GM12878 (cell line): ENCODE measurements around the gene OPTC. TPM values are rescaled to one million over a fixed set of nuclear protein-coding genes. Genes with fewer than 3 reads are reported as not detected.

Experiments
- ATAC-seq: fragments of 200-7000 bp; cut with Tn5 transposase; 3 replicates; pipeline ENCODE4 v1.9.1; 2020; ENCODE audit warnings: mild to moderate bottlenecking, moderate library complexity
- BruUV-seq: library from RNA; stranded (reverse); fragments of 400-500 nt; replicated peaks from 2 replicates; lab custom pipeline; 2021; lab: Mats Ljungman, UMichigan
- CTCF ChIA-PET: fragments of 300-600 bp; sonication (Branson Sonifier 250); formaldehyde crosslinking; extraction: SDS; loops from one replicate; lab custom pipeline; 2021; ENCODE audit warnings: inconsistent platforms; lab: Yijun Ruan, JAX
- POLR2A ChIA-PET: fragments of 350-600 bp; formaldehyde crosslinking; extraction: SDS; loops from one replicate; lab custom pipeline; 2021; ENCODE audit warnings: inconsistent platforms; lab: Charles Lee
- RAD21 ChIA-PET: fragments of 300-600 bp; sonication (Branson Sonifier 250); formaldehyde crosslinking; loops from one replicate; lab custom pipeline; 2023; ENCODE audit warnings: antibody characterized with exemption; ENCODE audit not compliant: unreplicated experiment; lab: Charles Lee
- SMC1A ChIA-PET: fragments of 300-600 bp; sonication (Branson Sonifier 250); formaldehyde crosslinking; loops from one replicate; lab custom pipeline; 2023; ENCODE audit not compliant: unreplicated experiment, uncharacterized antibody; lab: Charles Lee
- DNase-seq: peaks from one replicate; pipeline ENCODE4 v3.0.0-alpha.2; 2011; ENCODE audit warnings: low read depth, low spot score
- FAIRE-seq: peaks from 3 replicates; lab custom pipeline; 2011; peaks lifted over from hg19 to GRCh38; lab: Jason Lieb, UNC
- H2AFZ ChIP-seq: 2 replicates; pipeline ENCODE4 v1.6.0; 2011; ENCODE audit warnings: low read depth, low read length, control low read depth; ENCODE audit not compliant: control insufficient read depth
- H3K27ac ChIP-seq: 2 replicates; pipeline ENCODE4 v1.5.1; 2011; ENCODE audit warnings: control low read depth; ENCODE audit not compliant: control insufficient read depth, insufficient read depth
- H3K27me3 ChIP-seq, 2 experiments: replicated peaks in 1 of 2; 2 replicates each; pipeline versions ENCODE4 v1.6.0 to v1.6.1; 2011; ENCODE audit warnings: low read length in 1 of 2; ENCODE audit not compliant: control insufficient read depth in 2 of 2, insufficient read depth in 2 of 2
- H3K36me3 ChIP-seq, 2 experiments: 2 replicates each; pipeline ENCODE4 v1.5.1; 2011; ENCODE audit warnings: low read length in 1 of 2; ENCODE audit not compliant: control insufficient read depth in 2 of 2, insufficient read depth in 2 of 2
- H3K4me1 ChIP-seq: 2 replicates; pipeline ENCODE4 v1.6.1; 2011; ENCODE audit warnings: mild to moderate bottlenecking, low read length, moderate library complexity, mixed read lengths; ENCODE audit not compliant: control insufficient read depth, insufficient read depth
- H3K4me2 ChIP-seq: 2 replicates; pipeline ENCODE4 v1.6.0; 2011; ENCODE audit warnings: control low read depth; ENCODE audit not compliant: control insufficient read depth, insufficient read depth
- H3K4me3 ChIP-seq: fragments of 200-600 bp; sonication (generic); 2 replicates; pipeline ENCODE4 v1.5.1; 2016
- H3K79me2 ChIP-seq: 2 replicates; pipeline ENCODE4 v1.6.0; 2011; ENCODE audit warnings: low read length; ENCODE audit not compliant: control insufficient read depth, insufficient read depth
- H3K9ac ChIP-seq: 2 replicates; pipeline ENCODE4 v1.8.0; 2011; ENCODE audit warnings: low read length, control low read depth, mixed read lengths; ENCODE audit not compliant: control insufficient read depth, insufficient read depth
- H3K9me3 ChIP-seq: replicated peaks from 3 replicates; pipeline ENCODE4 v1.5.1; 2011; ENCODE audit warnings: mild to moderate bottlenecking, low read length; ENCODE audit not compliant: control insufficient read depth, insufficient read depth
- H4K20me1 ChIP-seq: 2 replicates; pipeline ENCODE4 v1.6.0; 2011; ENCODE audit not compliant: control insufficient read depth, insufficient read depth
- MEF2B ChIP-seq: fragments of 450-650 bp; IDR thresholded peaks from 2 replicates; pipeline ENCODE4 v1.6.1; 2018; ENCODE audit warnings: mild to moderate bottlenecking, moderate library complexity; ENCODE audit not compliant: partially characterized antibody, poor library complexity, severe bottlenecking
- NFYA ChIP-seq: IDR thresholded peaks from 2 replicates; pipeline ENCODE4 v1.6.1; 2011; ENCODE audit warnings: low read depth, mild to moderate bottlenecking, low read length, improper control_type of control experiment, borderline replicate concordance
- NR2C1 ChIP-seq: fragments of 450-650 bp; IDR thresholded peaks from 2 replicates; pipeline ENCODE4 v1.6.1; 2017; ENCODE audit warnings: antibody characterized with exemption, mild to moderate bottlenecking, moderate library complexity
- TARDBP ChIP-seq: IDR thresholded peaks from 2 replicates; pipeline ENCODE4 v1.6.1; 2016; ENCODE audit warnings: borderline replicate concordance
- TCF12 ChIP-seq: IDR thresholded peaks from 2 replicates; pipeline ENCODE4 v1.6.1; 2011; ENCODE audit warnings: low read depth, mild to moderate bottlenecking, low read length
- ZZZ3 ChIP-seq: IDR thresholded peaks from 2 replicates; pipeline ENCODE4 v1.6.1; 2011; ENCODE audit warnings: low read depth; ENCODE audit not compliant: control insufficient read depth, insufficient read length
- WGBS: methylation state at CpG from one replicate; pipeline ENCODE4 v1.1.6; 2016; ENCODE audit warnings: low lambda C conversion rate; ENCODE audit not compliant: insufficient replicate concordance, insufficient coverage; ENCODE audit errors: missing lambda C conversion rate; 5-methylcytosine and 5-hydroxymethylcytosine counted together
- in situ Hi-C: fragments of 300-500 bp; cut with MboI; formaldehyde crosslinking; loops from 9 replicates; pipeline ENCODE4 v1.14.3; 2018; ENCODE audit warnings: mixed read lengths
- intact Hi-C: fragments of 100-400 bp; cut with micrococcal nuclease; formaldehyde crosslinking; loops from one replicate; pipeline ENCODE4 v1.14.2; 2022; ENCODE audit not compliant: unreplicated experiment
- polyA plus RNA-seq, 11 experiments: library from polyadenylated mRNA; depleted of rRNA in 4 of 11; unstranded in 6 of 11; stranded (reverse) in 5 of 11; fragments of >200 nt; fragmentation: Nextera tagmentation in 4 of 11; fragmentation: Illumina TruSeq in 1 of 11; extraction: Ambion mirVana in 4 of 11; extraction: Trizol in 1 of 11; gene quantifications; 1 replicate in 1 of 11; 2 replicates in 10 of 11; pipeline versions ENCODE4 v1.2.1 to v1.2.3, GENCODE V29; 2011 to 2016; ENCODE audit warnings: inconsistent platforms in 2 of 11, missing spikeins in 2 of 11, low read depth in 1 of 11
- total RNA-seq, 4 experiments: library from RNA; depleted of rRNA in 3 of 4; stranded (reverse); fragments of >200 nt in 3 of 4; fragmentation: Illumina TruSeq in 1 of 4; extraction: Trizol in 1 of 4; gene quantifications; 2 replicates each; pipeline versions ENCODE4 v1.2.1 to v1.2.3, GENCODE V29; 2013 to 2021
- TF ChIP-seq, protein P1 (sequence below): fragments of 450-650 bp; IDR thresholded peaks from 2 replicates; pipeline ENCODE4 v1.6.1; 2017; ENCODE audit warnings: antibody characterized with exemption, mild to moderate bottlenecking, moderate library complexity

Gene OPTC
- total and polyA plus RNA-seq, 10 of the 15 experiments (the other 5 are each of a cell fraction or from before 2014, with no cell fraction given): not detected

DNA sequence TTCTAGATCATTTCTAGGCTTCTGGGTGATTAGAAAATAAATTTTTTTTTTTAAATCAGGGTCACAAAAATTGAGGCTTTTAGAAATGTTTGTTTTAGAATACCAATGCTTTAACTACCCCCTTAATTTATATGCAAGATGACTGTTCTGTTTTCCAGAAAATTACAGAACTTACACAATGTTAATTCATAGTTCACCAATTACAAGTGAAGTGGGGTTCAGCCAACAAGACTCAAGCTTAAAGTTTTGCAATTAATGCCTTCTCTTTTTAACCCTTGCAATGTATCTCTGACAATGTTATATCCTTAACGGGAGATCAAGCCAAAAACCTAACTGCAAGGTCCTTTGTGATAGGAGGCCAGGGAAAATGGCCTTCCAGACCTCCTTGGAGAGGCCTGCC, 12.8 kb upstream of the OPTC start:
- H3K27me3 ChIP-seq: peaks cover 0 to 2% of the 10 kb centered on the region in 2 experiments; a peak in 1 of 4 replicates
- FAIRE-seq: no peak
- CTCF ChIA-PET: interaction anchor here (0.7 to 11.6 kb wide), 5 partner anchors 7 to 214 kb away, joined by 3 to 323 read pairs (median 62); no protein-coding TSS in a partner anchor

DNA sequence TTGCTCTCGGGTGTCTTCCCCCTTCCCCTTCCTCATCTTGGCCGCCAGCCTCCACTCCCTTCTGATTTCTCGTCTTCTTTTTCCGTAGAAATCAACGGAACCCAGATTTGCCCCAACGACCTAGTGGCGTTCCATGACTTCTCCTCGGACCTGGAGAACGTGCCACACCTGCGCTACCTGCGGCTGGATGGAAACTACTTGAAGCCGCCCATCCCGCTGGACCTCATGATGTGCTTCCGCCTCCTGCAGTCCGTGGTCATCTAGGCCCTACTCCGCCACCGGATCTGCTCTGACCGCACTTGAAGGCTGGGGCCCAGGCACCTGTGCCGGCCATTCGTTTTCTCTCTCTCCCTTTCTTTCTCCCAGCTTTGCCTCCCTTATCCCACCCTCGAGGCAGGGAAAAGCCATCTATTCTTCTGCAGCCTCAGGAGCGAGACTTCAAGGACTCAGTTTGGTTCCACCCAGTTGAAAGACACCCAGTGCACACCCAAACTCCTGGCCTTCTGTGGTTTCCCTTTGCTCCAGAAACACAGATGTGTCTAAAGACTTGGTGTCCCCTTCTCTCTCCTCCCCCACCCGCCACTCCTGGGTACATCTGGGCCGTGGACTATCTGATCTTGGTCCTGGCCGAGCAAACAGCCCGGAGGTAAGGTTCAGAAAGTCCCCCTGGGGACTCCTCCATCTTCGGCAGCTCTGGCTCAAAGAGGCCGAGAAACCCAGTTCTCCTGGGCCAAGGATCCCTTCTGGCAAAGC, 7.2 kb upstream of the OPTC start:
- TF ChIP-seq TARDBP (no peak), TCF12 (no peak), NR2C1 (no peak), MEF2B (no peak)
- TF ChIP-seq, protein P1, sequence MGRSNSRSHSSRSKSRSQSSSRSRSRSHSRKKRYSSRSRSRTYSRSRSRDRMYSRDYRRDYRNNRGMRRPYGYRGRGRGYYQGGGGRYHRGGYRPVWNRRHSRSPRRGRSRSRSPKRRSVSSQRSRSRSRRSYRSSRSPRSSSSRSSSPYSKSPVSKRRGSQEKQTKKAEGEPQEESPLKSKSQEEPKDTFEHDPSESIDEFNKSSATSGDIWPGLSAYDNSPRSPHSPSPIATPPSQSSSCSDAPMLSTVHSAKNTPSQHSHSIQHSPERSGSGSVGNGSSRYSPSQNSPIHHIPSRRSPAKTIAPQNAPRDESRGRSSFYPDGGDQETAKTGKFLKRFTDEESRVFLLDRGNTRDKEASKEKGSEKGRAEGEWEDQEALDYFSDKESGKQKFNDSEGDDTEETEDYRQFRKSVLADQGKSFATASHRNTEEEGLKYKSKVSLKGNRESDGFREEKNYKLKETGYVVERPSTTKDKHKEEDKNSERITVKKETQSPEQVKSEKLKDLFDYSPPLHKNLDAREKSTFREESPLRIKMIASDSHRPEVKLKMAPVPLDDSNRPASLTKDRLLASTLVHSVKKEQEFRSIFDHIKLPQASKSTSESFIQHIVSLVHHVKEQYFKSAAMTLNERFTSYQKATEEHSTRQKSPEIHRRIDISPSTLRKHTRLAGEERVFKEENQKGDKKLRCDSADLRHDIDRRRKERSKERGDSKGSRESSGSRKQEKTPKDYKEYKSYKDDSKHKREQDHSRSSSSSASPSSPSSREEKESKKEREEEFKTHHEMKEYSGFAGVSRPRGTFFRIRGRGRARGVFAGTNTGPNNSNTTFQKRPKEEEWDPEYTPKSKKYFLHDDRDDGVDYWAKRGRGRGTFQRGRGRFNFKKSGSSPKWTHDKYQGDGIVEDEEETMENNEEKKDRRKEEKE: no peak
- Histone ChIP-seq H4K20me1 (no peaks in the 10 kb centered on the region), H3K9ac (no peak overlapping the region), H2AFZ (peak overlapping the region; percentile 82), H3K4me2 (peak overlapping the region; percentile 69; the same call in 1 of the 2 replicates), H3K27me3 (peaks cover 0 to 10% of the 10 kb centered on the region in 2 experiments; a peak in 2 of 4 replicates), H3K36me3 (no peaks in the 10 kb centered on the region), H3K27ac (no peak overlapping the region), H3K4me3 (no peak overlapping the region), H3K9me3 (no peaks in the 10 kb centered on the region), H3K4me1 (0 out of 2 replicates have a peak, but pooled peaks cover 3% of the 10 kb centered on the region), H3K79me2 (no peaks in the 10 kb centered on the region)
- no peak for FAIRE-seq
- SMC1A ChIA-PET: interaction anchor here (1.0 to 7.2 kb wide), 11 partner anchors 9 to 219 kb away, joined by 3 to 152 read pairs (median 5); no protein-coding TSS in a partner anchor
- POLR2A ChIA-PET: interaction anchor here (0.7 kb wide), 1 partner anchor 145 kb away, joined by 4 read pairs; no protein-coding TSS in a partner anchor
- CTCF ChIA-PET: interaction anchor here (0.8 to 11.6 kb wide), 21 partner anchors 10 to 224 kb away, joined by 3 to 323 read pairs (median 7); partner anchors contain the start of gene PRELP
- intact Hi-C loops (loop anchor here (1.0 to 5.0 kb wide), 3 partner anchors 44 to 219 kb away; no protein-coding TSS in a partner anchor), in situ Hi-C loops (loop anchor here (5.0 kb wide), 2 partner anchors 144 to 214 kb away; no protein-coding TSS in a partner anchor)
- peak; percentile 7; the same call in 2 of the 3 replicates for ATAC-seq
- WGBS: 77% methylated on average over 28 of the region's 28 CpGs
- no TSS peak for BruUV-seq
- RAD21 ChIA-PET: interaction anchor here (1.0 to 7.4 kb wide), 9 partner anchors 9 to 219 kb away, joined by 3 to 141 read pairs (median 10); no protein-coding TSS in a partner anchor
- DNase-seq: no peak

More for the DNA sequence above, 12.8 kb upstream of the OPTC start:
- Histone ChIP-seq H4K20me1 (no peaks in the 10 kb centered on the region), H2AFZ (no peak overlapping the region), H3K4me2 (no peak overlapping the region), H3K9me3 (no peaks in the 10 kb centered on the region), H3K4me3 (no peak overlapping the region), H3K79me2 (no peaks in the 10 kb centered on the region), H3K9ac (no peak overlapping the region), H3K4me1 (peaks cover 9% of the 10 kb centered on the region; the same call in 1 of the 2 replicates), H3K27ac (no peak overlapping the region), H3K36me3 (no peaks in the 10 kb centered on the region)
- DNase-seq (no peak), ATAC-seq (no peak)
- SMC1A ChIA-PET: interaction anchor here (0.9 to 1.5 kb wide), 5 partner anchors 15 to 141 kb away, joined by 3 to 5 read pairs (median 3); no protein-coding TSS in a partner anchor
- WGBS: 100% methylated on average over 1 of the region's 1 CpG
- in situ Hi-C loops (no loop called here), intact Hi-C loops (no loop called here)
- TF ChIP-seq NFYA (no peak), ZZZ3 (no peak)
- POLR2A ChIA-PET: no interaction called here
- RAD21 ChIA-PET: interaction anchor here (0.6 to 2.7 kb wide), 5 partner anchors 15 to 388 kb away, joined by 3 to 11 read pairs (median 4); no protein-coding TSS in a partner anchor
- no TSS peak for BruUV-seq
